ENCODE measurements around the gene PROCA1.
"Not testable (repeated sequence)": the region's sequence is repeated elsewhere in the genome, so short reads cannot be mapped to it uniquely, and the experiment has no call there.

Gene PROCA1

GRCh38 chr17:28724500-28725165 lies 12.9 kb upstream of the PROCA1 start:
- no peak for DNase-seq

- DNase-seq: not testable (repeated sequence)
Observed at GRCh38 chr17:28723836-28724499, 12.3 kb upstream of the PROCA1 start.

- DNase-seq: no peak
Observed at GRCh38 chr17:28723159-28723835, 11.6 kb upstream of the PROCA1 start.

- no peak for DNase-seq
Observed at GRCh38 chr17:28722417-28723158, 10.9 kb upstream of the PROCA1 start.

- DNase-seq: not testable (repeated sequence)
Observed at GRCh38 chr17:28720997-28721329, 9.3 kb upstream of the PROCA1 start.

GRCh38 chr17:28720247-28720996 lies 8.7 kb upstream of the PROCA1 start:
- DNase-seq: no peak

- no peak for DNase-seq
Observed at GRCh38 chr17:28719021-28719433, 7.3 kb upstream of the PROCA1 start.

- no peak for DNase-seq
Observed at GRCh38 chr17:28718333-28719020, 6.8 kb upstream of the PROCA1 start.

- DNase-seq: peak; percentile 73
Observed at GRCh38 chr17:28717578-28718332, 6.1 kb upstream of the PROCA1 start, which contains the start of gene RAB34. Gene RAB34 (minus strand): TSS chr17:28717868. CDS start chr17:28717266, 602 bp downstream.

GRCh38 chr17:28716740-28717577 lies 5.3 kb upstream of the PROCA1 start:
- no peak for DNase-seq

- DNase-seq: no peak
Observed at GRCh38 chr17:28715217-28715616, 3.5 kb upstream of the PROCA1 start.

- DNase-seq: no peak
Observed at GRCh38 chr17:28714281-28714680, 2.6 kb upstream of the PROCA1 start.

- no peak for DNase-seq
Observed at GRCh38 chr17:28712705-28713415, 1.2 kb upstream of the PROCA1 start.

- no peak for DNase-seq
Observed at GRCh38 chr17:28712032-28712704, 480 bp upstream of the PROCA1 start.

GRCh38 chr17:28710861-28711722 lies 596 bp downstream of the PROCA1 start:
- peak; percentile 79 for DNase-seq

- DNase-seq: no peak
Observed at GRCh38 chr17:28707339-28707720, 4.4 kb downstream of the PROCA1 start.

- no peak for DNase-seq
Observed at GRCh38 chr17:28706471-28707338, 5.0 kb downstream of the PROCA1 start.
